ENCODE data around the gene NONO. TPM values are rescaled to one million over a fixed set of nuclear protein-coding genes. Genes with fewer than 3 reads are reported as not detected.

The NONO gene
- 100 to 1,000 TPM; 132 to 176 TPM for total RNA-seq

GRCh38 chrX:71283403-71284143 is at the start of gene NONO:
NONO (plus strand) TSS chrX:71283635; CDS start chrX:71290638, 7,003 bp downstream.
- TF ChIP-seq CTCF (IDR thresholded peaks at IDR 0.05) (peak in 1 of 7 experiments; percentile 11), POLR2A (IDR thresholded peaks at IDR 0.05) (peak; percentile 41 to 84 (median 84))
- peaks cover 5% of the 10 kb centered on the region for H3K4me1 ChIP-seq
- DNase-seq (peak; percentile 86 to 96 (median 89)), ATAC-seq (peak; percentile 99)
- intact Hi-C loops (cut with DNase I): no loop called here
- no peaks in the 10 kb centered on the region for H3K27me3 ChIP-seq
- H3K4me3 ChIP-seq: peak within 1 kb of the TSS; percentile 11 to 26
- peak within 1 kb of the TSS; percentile 55 to 90 (median 84) for H3K27ac ChIP-seq
- H3K36me3 ChIP-seq (replicated peaks in 1 of 2; ENCODE audit: insufficient read depth in 1 of 2, low read depth in 2 of 2): no peaks in the 10 kb centered on the region
- no peaks in the 10 kb centered on the region for H3K9me3 ChIP-seq
- WGBS, 2 donors: 0% methylated on average over 8 to 42 of the region's 57 CpGs

- intact Hi-C loops (cut with DNase I): no loop called here
- ATAC-seq: no peak
- TF ChIP-seq POLR2A (IDR thresholded peaks at IDR 0.05) (no peak), CTCF (IDR thresholded peaks at IDR 0.05) (no peak)
- Histone ChIP-seq H3K9me3 (no peaks in the 10 kb centered on the region), H3K27me3 (no peaks in the 10 kb centered on the region), H3K4me1 (no peaks in the 10 kb centered on the region), H3K4me3 (no peak overlapping the region), H3K27ac (no peak overlapping the region), H3K36me3 (replicated peaks in 1 of 2; ENCODE audit: insufficient read depth in 1 of 2, low read depth in 2 of 2) (no peaks in the 10 kb centered on the region)
- no peak for DNase-seq
- 88 to 93% methylated on average over 3 of the region's 3 CpGs for whole genome bisulfite sequencing, 2 donors
These were observed 48.0 kb upstream of the NONO start for GRCh38 chrX:71235482-71235881.

- Histone ChIP-seq H3K36me3 (replicated peaks in 1 of 2; ENCODE audit: insufficient read depth in 1 of 2, low read depth in 2 of 2) (peaks cover 0 to 2% of the 10 kb centered on the region in 2 donors), H3K4me1 (no peaks in the 10 kb centered on the region), H3K4me3 (no peak overlapping the region), H3K27me3 (no peaks in the 10 kb centered on the region), H3K27ac (no peak overlapping the region), H3K9me3 (no peaks in the 10 kb centered on the region)
- no peak for DNase-seq
- no peak for ATAC-seq
- intact Hi-C loops (cut with DNase I): no loop called here
- TF ChIP-seq CTCF (IDR thresholded peaks at IDR 0.05) (no peak), POLR2A (IDR thresholded peaks at IDR 0.05) (no peak)
- WGBS, 2 donors: 100% methylated on average over 1 of the region's 1 CpG
These were observed 46.6 kb upstream of the NONO start for GRCh38 chrX:71236836-71237235.

- no peak overlapping the region for H3K4me3 ChIP-seq
- no peak for DNase-seq
- H3K36me3 ChIP-seq (replicated peaks in 1 of 2; ENCODE audit: insufficient read depth in 1 of 2, low read depth in 2 of 2): peaks cover 0 to 2% of the 10 kb centered on the region in 2 donors
- H3K27ac ChIP-seq: no peak overlapping the region
- intact Hi-C loops (cut with DNase I): no loop called here
- no peaks in the 10 kb centered on the region for H3K4me1 ChIP-seq
- H3K27me3 ChIP-seq: no peaks in the 10 kb centered on the region
- no peaks in the 10 kb centered on the region for H3K9me3 ChIP-seq
- no peak for ATAC-seq
- WGBS, 2 donors: no CpG with 5 or more reads among the region's 3 CpGs
- TF ChIP-seq POLR2A (IDR thresholded peaks at IDR 0.05) (no peak), CTCF (IDR thresholded peaks at IDR 0.05) (no peak)
These were observed 43.7 kb upstream of the NONO start for GRCh38 chrX:71239781-71240180.

- no peaks in the 10 kb centered on the region for H3K9me3 ChIP-seq
- ATAC-seq (no peak), DNase-seq (no peak)
- no peak overlapping the region for H3K4me3 ChIP-seq
- H3K4me1 ChIP-seq: no peaks in the 10 kb centered on the region
- H3K27ac ChIP-seq: no peak overlapping the region
- no peaks in the 10 kb centered on the region for H3K27me3 ChIP-seq
- TF ChIP-seq CTCF (IDR thresholded peaks at IDR 0.05): no peak
- no peak for TF ChIP-seq POLR2A (IDR thresholded peaks at IDR 0.05)
- 75 to 88% methylated on average over 4 to 6 of the region's 6 CpGs for WGBS, 2 donors
- peaks cover 0 to 5% of the 10 kb centered on the region in 2 donors for H3K36me3 ChIP-seq (replicated peaks in 1 of 2; ENCODE audit: insufficient read depth in 1 of 2, low read depth in 2 of 2)
- intact Hi-C loops (cut with DNase I): no loop called here
These were observed 42.1 kb upstream of the NONO start for GRCh38 chrX:71241301-71241700.

Measured in body of pancreas (tissue), 4 donors.